ENCODE results near the gene PAF1. TPM values are rescaled to one million over a fixed set of nuclear protein-coding genes. Genes with fewer than 3 reads are reported as not detected.

PAF1 gene
- total and polyA plus RNA-seq, 2 donors (not counting 3 experiments of a cell fraction or from before 2014, with no cell fraction given): 55.1 to 90.8 TPM

- no peak for DNase-seq (ENCODE audit: low read depth, low spot score)
- POLR2A ChIA-PET: no interaction called here
- CTCF ChIA-PET: no interaction called here
- Histone ChIP-seq H3K9me1 (replicated peaks; ENCODE audit: control insufficient read depth, extremely low read depth, insufficient read depth, low read length) (no peaks in the 10 kb centered on the region), H3K4me2 (ENCODE audit: insufficient read depth, low read length) (no peak overlapping the region), H4K20me1 (replicated peaks; ENCODE audit: control insufficient read depth, extremely low read depth, insufficient read depth, low read length) (no peaks in the 10 kb centered on the region), H3K4me3 (replicated peaks in 1 of 3; ENCODE audit: insufficient read depth in 1 of 3, low read depth in 1 of 3, low read length in 3 of 3) (no peak overlapping the region), H3K9me3 (replicated peaks; ENCODE audit: control insufficient read depth, insufficient read depth, low read length) (no peaks in the 10 kb centered on the region), H3K27ac (ENCODE audit: insufficient read depth, low read depth, low read length) (no peak overlapping the region), H3K36me3 (ENCODE audit: control insufficient read depth in 2 of 2, extremely low read depth in 1 of 2, insufficient read depth in 2 of 2, low read length in 2 of 2) (peaks cover 7 to 60% of the 10 kb centered on the region in 2 experiments), H2AFZ (ENCODE audit: low read depth, low read length) (no peak overlapping the region), H3K79me2 (ENCODE audit: control insufficient read depth, insufficient read depth, low read length) (no peaks in the 10 kb centered on the region), H3K9ac (replicated peaks; ENCODE audit: extremely low read depth, insufficient read depth, low read length) (no peak overlapping the region), H3K27me3 (ENCODE audit: control insufficient read depth in 2 of 2, insufficient read depth in 2 of 2, low read length in 2 of 2) (no peaks in the 10 kb centered on the region), H3K4me1 (ENCODE audit: control insufficient read depth, extremely low read depth, insufficient read depth, low read length) (no peaks in the 10 kb centered on the region)
- TF ChIP-seq MAX (IDR thresholded peaks at IDR 0.05; ENCODE audit: insufficient read depth, insufficient read length) (no peak), GATA2 (IDR thresholded peaks at IDR 0.05; ENCODE audit: insufficient read depth, insufficient read length, low read depth, low read length) (no peak), EZH2 (IDR thresholded peaks at IDR 0.05; ENCODE audit: borderline replicate concordance, low read depth, low read length, severe bottlenecking) (no peak), POLR2A (IDR thresholded peaks at IDR 0.05; ENCODE audit: low read depth, low read length) (no peak), FOS (IDR thresholded peaks at IDR 0.05; ENCODE audit: borderline replicate concordance, insufficient read depth, low read length) (no peak), POLR2AphosphoS5 (IDR thresholded peaks at IDR 0.05; ENCODE audit: insufficient read depth, low read depth, low read length) (no peak), JUN (IDR thresholded peaks at IDR 0.05; ENCODE audit: borderline replicate concordance, insufficient read depth, insufficient read length, low read depth) (no peak), MYC (IDR thresholded peaks at IDR 0.05; ENCODE audit: low read depth, low read length) (no peak)
- TF ChIP-seq, protein P1, sequence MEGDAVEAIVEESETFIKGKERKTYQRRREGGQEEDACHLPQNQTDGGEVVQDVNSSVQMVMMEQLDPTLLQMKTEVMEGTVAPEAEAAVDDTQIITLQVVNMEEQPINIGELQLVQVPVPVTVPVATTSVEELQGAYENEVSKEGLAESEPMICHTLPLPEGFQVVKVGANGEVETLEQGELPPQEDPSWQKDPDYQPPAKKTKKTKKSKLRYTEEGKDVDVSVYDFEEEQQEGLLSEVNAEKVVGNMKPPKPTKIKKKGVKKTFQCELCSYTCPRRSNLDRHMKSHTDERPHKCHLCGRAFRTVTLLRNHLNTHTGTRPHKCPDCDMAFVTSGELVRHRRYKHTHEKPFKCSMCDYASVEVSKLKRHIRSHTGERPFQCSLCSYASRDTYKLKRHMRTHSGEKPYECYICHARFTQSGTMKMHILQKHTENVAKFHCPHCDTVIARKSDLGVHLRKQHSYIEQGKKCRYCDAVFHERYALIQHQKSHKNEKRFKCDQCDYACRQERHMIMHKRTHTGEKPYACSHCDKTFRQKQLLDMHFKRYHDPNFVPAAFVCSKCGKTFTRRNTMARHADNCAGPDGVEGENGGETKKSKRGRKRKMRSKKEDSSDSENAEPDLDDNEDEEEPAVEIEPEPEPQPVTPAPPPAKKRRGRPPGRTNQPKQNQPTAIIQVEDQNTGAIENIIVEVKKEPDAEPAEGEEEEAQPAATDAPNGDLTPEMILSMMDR (IDR thresholded peaks at IDR 0.05; ENCODE audit: extremely low read depth in 1 of 2, insufficient read depth in 1 of 2, low read depth in 1 of 2, low read length in 2 of 2): no peak
- no peak for FAIRE-seq
- no TSS peak for BruUV-seq (replicated peaks)
- intact Hi-C loops (cut with micrococcal nuclease) (no loop called here), dilution Hi-C loops (cut with MboI; ENCODE audit: extremely low pct_ligation_motif_present, low sequenced_read_pairs) (no loop called here)
These were observed 7.7 kb downstream of the PAF1 start for GRCh38 chr19:39382991-39383828.

Measured in endothelial cell of umbilical vein (primary cell).